HepG2 (cell line): Measurements from ENCODE around the gene ZDHHC3. TPM values are rescaled to one million over a fixed set of nuclear protein-coding genes. Genes with fewer than 3 reads are reported as not detected.

Experiments used
- ATAC-seq: fragments of 200-7000 bp; cut with Tn5 transposase; 3 replicates; pipeline ENCODE4 v1.9.1; 2020; ENCODE audit warnings: mild to moderate bottlenecking, moderate library complexity
- BruUV-seq: library from RNA; stranded (reverse); fragments of 400-500 nt; replicated peaks from 2 replicates; lab custom pipeline; 2021; lab: Mats Ljungman, UMichigan
- CTCF ChIA-PET: fragments of 300-600 bp; formaldehyde crosslinking; extraction: SDS; loops from one replicate; lab custom pipeline; 2021; ENCODE audit warnings: low total read pairs, inconsistent platforms, low intra/inter-chr PET ratio; lab: Yijun Ruan, JAX
- POLR2A ChIA-PET: fragments of 350-600 bp; sonication (Branson Sonifier 250); formaldehyde crosslinking; loops from one replicate; lab custom pipeline; 2020; ENCODE audit warnings: antibody characterized with exemption, inconsistent platforms; lab: Yijun Ruan, JAX
- DNase-seq: peaks from one replicate; pipeline ENCODE4 v3.0.0-alpha.2; 2015; ENCODE audit warnings: low spot score
- FAIRE-seq: peaks from 3 replicates; lab custom pipeline; 2011; peaks lifted over from hg19 to GRCh38; lab: Jason Lieb, UNC
- H2AFZ ChIP-seq: one replicate; pipeline ENCODE4 v1.6.1; 2011; ENCODE audit warnings: low read length, inconsistent platforms
- H3K27ac ChIP-seq: fragments of 300-600 bp; 3 replicates; pipeline ENCODE4 v1.8.0; 2011; ENCODE audit warnings: mixed run types, mild to moderate bottlenecking, mixed read lengths, low read length, inconsistent platforms; ENCODE audit not compliant: insufficient read depth; ENCODE audit errors: extremely low read length
- H3K27me3 ChIP-seq, 2 experiments: fragments of 200-600 bp in 1 of 2; 2 replicates in 1 of 2; 3 replicates in 1 of 2; pipeline versions ENCODE4 v1.6.0 to v1.8.0; 2011; ENCODE audit warnings: low read length in 2 of 2, mild to moderate bottlenecking in 2 of 2, moderate library complexity in 2 of 2, inconsistent platforms in 1 of 2; ENCODE audit not compliant: insufficient read depth in 2 of 2, control insufficient read depth in 1 of 2
- H3K36me3 ChIP-seq, 2 experiments: fragments of 200-600 bp in 1 of 2; replicated peaks in 1 of 2; 2 replicates in 1 of 2; 3 replicates in 1 of 2; pipeline versions ENCODE4 v1.5.1 to v1.8.0; 2011; ENCODE audit warnings: low read length in 2 of 2, inconsistent platforms in 1 of 2; ENCODE audit not compliant: insufficient read depth in 2 of 2, control insufficient read depth in 1 of 2
- H3K4me1 ChIP-seq: 2 replicates; pipeline ENCODE4 v1.5.1; 2012; ENCODE audit warnings: low read length, inconsistent platforms; ENCODE audit not compliant: insufficient read depth
- H3K4me2 ChIP-seq: 2 replicates; pipeline ENCODE4 v1.6.0; 2011; ENCODE audit warnings: low read depth, low read length, inconsistent platforms
- H3K4me3 ChIP-seq, 3 experiments: fragments of 200-600 bp in 1 of 3; sonication (generic), shearing (Covaris generic) in 1 of 3; replicated peaks in 1 of 3; 2 replicates each; pipeline ENCODE4 v1.5.1; 2011 to 2016; ENCODE audit warnings: low read length in 3 of 3, inconsistent platforms in 2 of 3, low read depth in 2 of 3, mild to moderate bottlenecking in 2 of 3, control low read depth in 1 of 3, mixed read lengths in 1 of 3; ENCODE audit not compliant: insufficient read depth in 1 of 3
- H3K79me2 ChIP-seq: one replicate; pipeline ENCODE4 v1.6.1; 2011; ENCODE audit warnings: low read length, inconsistent platforms; ENCODE audit not compliant: insufficient read depth
- H3K9ac ChIP-seq: 2 replicates; pipeline ENCODE4 v1.6.0; 2011; ENCODE audit warnings: mild to moderate bottlenecking, low read depth, low read length, inconsistent platforms; ENCODE audit not compliant: insufficient read depth
- H3K9me3 ChIP-seq: 2 replicates; pipeline ENCODE4 v1.5.1; 2012; ENCODE audit warnings: mild to moderate bottlenecking, low read length
- H4K20me1 ChIP-seq: 2 replicates; pipeline ENCODE4 v1.6.0; 2011; ENCODE audit warnings: inconsistent platforms, mild to moderate bottlenecking, low read length, moderate library complexity; ENCODE audit not compliant: insufficient read depth
- CC2D1A ChIP-seq: sonication (generic); formaldehyde crosslinking; IDR thresholded peaks from 2 replicates; pipeline ENCODE4 v1.8.1; 2023; ENCODE audit warnings: mild to moderate bottlenecking, missing genetic modification reagents
- ELF3 ChIP-seq: IDR thresholded peaks from 2 replicates; pipeline ENCODE4 v1.6.1; 2016; ENCODE audit warnings: missing genetic modification reagents, missing compliant biosample characterization
- ETV5 ChIP-seq: IDR thresholded peaks from 2 replicates; pipeline ENCODE4 v1.6.1; 2018; ENCODE audit warnings: missing biosample characterization, missing genetic modification reagents, inconsistent platforms, borderline replicate concordance
- EZH2 ChIP-seq: conservative IDR thresholded peaks from 2 replicates; pipeline ENCODE4 v1.6.1; 2012; ENCODE audit warnings: mild to moderate bottlenecking, low read depth, low read length, moderate library complexity
- FOXA3 ChIP-seq: IDR thresholded peaks from 2 replicates; pipeline ENCODE4 v1.6.1; 2016; ENCODE audit warnings: missing genetic modification reagents, missing compliant biosample characterization
- GABPA ChIP-seq, 2 experiments: IDR thresholded peaks; 2 replicates each; pipeline ENCODE4 v1.6.1; 2011 to 2016; ENCODE audit warnings: low read depth in 2 of 2, low read length in 1 of 2, missing biosample characterization in 1 of 2, missing genetic modification characterization in 1 of 2
- HCFC1 ChIP-seq: fragments of 150-350 bp; IDR thresholded peaks from 2 replicates; pipeline ENCODE4 v1.6.1; 2014; ENCODE audit warnings: low read depth, low read length
- MIXL1 ChIP-seq: IDR thresholded peaks from 2 replicates; pipeline ENCODE4 v1.6.1; 2016
- SAP130 ChIP-seq: IDR thresholded peaks from 2 replicates; pipeline ENCODE4 v1.6.1; 2016; ENCODE audit warnings: low read depth
- SPEN ChIP-seq: sonication (generic); formaldehyde crosslinking; IDR thresholded peaks from 2 replicates; pipeline ENCODE4 v1.5.1; 2020; ENCODE audit warnings: low read depth, mild to moderate bottlenecking, missing genetic modification reagents
- TEAD3 ChIP-seq: optimal IDR thresholded peaks from 2 replicates; pipeline ENCODE3; 2016; ENCODE audit warnings: borderline replicate concordance
- ZNF136 ChIP-seq: sonication (generic); formaldehyde crosslinking; IDR thresholded peaks from 2 replicates; pipeline ENCODE4 v1.8.1; 2022; ENCODE audit warnings: low read depth, mild to moderate bottlenecking, moderate library complexity, missing genetic modification reagents
- ZNF143 ChIP-seq: sonication (generic); formaldehyde crosslinking; IDR thresholded peaks from 2 replicates; pipeline ENCODE4 v1.4.0; 2020; ENCODE audit warnings: missing genetic modification reagents
- WGBS: methylation state at CpG from one replicate; pipeline ENCODE4 v1.1.6; 2017; ENCODE audit warnings: low lambda C conversion rate; 5-methylcytosine and 5-hydroxymethylcytosine counted together
- in situ Hi-C: cut with HindIII; loops from 2 replicates; pipeline ENCODE4 v1.10.0; 2017; ENCODE audit warnings: low pct_unique_long_range_greater_than_20kb; ENCODE audit not compliant: extremely low pct_ligation_motif_present
- intact Hi-C: fragments of 100-400 bp; cut with micrococcal nuclease; formaldehyde crosslinking; loops from one replicate; pipeline ENCODE4 v1.10.0; 2022; ENCODE audit not compliant: unreplicated experiment
- polyA plus RNA-seq, 8 experiments: library from polyadenylated mRNA; depleted of rRNA in 3 of 8; stranded (reverse) in 7 of 8; unstranded in 1 of 8; fragments of >200 nt; fragmentation: Illumina TruSeq in 4 of 8; extraction: Trizol in 4 of 8; gene quantifications; 2 replicates each; pipeline versions ENCODE4 v1.2.1 to v1.2.3, GENCODE V29; 2011 to 2016; ENCODE audit warnings: low read depth in 4 of 8, missing spikeins in 1 of 8, mixed read lengths in 1 of 8; ENCODE audit not compliant: insufficient read depth in 1 of 8
- total RNA-seq, 5 experiments: library from RNA; depleted of rRNA; stranded (reverse); fragments of >200 nt; fragmentation: Illumina TruSeq; extraction: Trizol; gene quantifications; 2 replicates each; pipeline ENCODE4 v1.2.3, GENCODE V29; 2016; ENCODE audit warnings: low read depth in 1 of 5
- TF ChIP-seq, protein P1 (sequence below): IDR thresholded peaks from 2 replicates; pipeline ENCODE4 v1.4.0; 2020; ENCODE audit warnings: mild to moderate bottlenecking, missing genetic modification reagents
- TF ChIP-seq, protein P2 (sequence below): sonication (generic); formaldehyde crosslinking; IDR thresholded peaks from 2 replicates; pipeline ENCODE4 v1.4.0; 2020; ENCODE audit warnings: low read depth, mild to moderate bottlenecking, missing genetic modification reagents
- TF ChIP-seq, protein P3 (sequence below): IDR thresholded peaks from 2 replicates; pipeline ENCODE4 v1.6.1; 2016; ENCODE audit warnings: low read depth
- TF ChIP-seq, protein P4 (sequence below): sonication (generic); formaldehyde crosslinking; IDR thresholded peaks from 2 replicates; pipeline ENCODE4 v1.5.0; 2020; ENCODE audit warnings: mild to moderate bottlenecking, missing genetic modification reagents, borderline replicate concordance

The ZDHHC3 gene
- total and polyA plus RNA-seq, 2 of the 13 experiments (the other 11 are each of a cell fraction or from before 2014, with no cell fraction given) = 44.1 to 65.7 TPM

DNA sequence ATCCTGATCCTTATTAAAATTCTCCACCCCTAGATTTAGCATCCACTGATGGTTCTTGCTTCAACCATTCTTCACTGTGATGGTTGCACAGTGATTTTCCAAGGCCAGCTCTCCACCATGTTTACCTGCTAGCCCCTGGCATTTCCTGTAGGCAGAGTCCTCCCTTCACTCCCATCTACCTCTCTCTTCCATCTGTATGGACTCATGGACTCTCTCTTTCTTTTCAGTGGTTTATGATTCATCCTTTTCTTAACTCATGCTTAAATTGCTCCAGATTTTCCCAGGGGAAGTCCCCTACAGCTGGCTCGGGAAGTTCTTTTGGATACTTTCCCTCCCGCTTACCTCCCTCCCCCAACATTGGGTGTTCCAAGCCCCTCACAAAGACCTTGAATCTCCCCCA is 82.9 kb downstream of the ZDHHC3 start:
- no peaks in the 10 kb centered on the region for H3K79me2 ChIP-seq
- intact Hi-C loops (no loop called here), in situ Hi-C loops (no loop called here)
- H3K27ac ChIP-seq = no peak overlapping the region
- DNase-seq (no peak), FAIRE-seq (no peak), ATAC-seq (peak; percentile 72)
- H3K27me3 ChIP-seq = no peaks in the 10 kb centered on the region
- H4K20me1 ChIP-seq = no peaks in the 10 kb centered on the region
- H3K36me3 ChIP-seq = no peaks in the 10 kb centered on the region
- no TSS peak for BruUV-seq
- ChIA-PET CTCF (no interaction called here), POLR2A (no interaction called here)
- H3K4me1 ChIP-seq = peaks cover 22% of the 10 kb centered on the region
- no peaks in the 10 kb centered on the region for H3K9me3 ChIP-seq
- 4% methylated on average over 2 of the region's 2 CpGs for WGBS
- H3K9ac ChIP-seq = no peak overlapping the region
- H2AFZ ChIP-seq = no peak overlapping the region
- H3K4me3 ChIP-seq = no peak overlapping the region
- peak overlapping the region; percentile 45 for H3K4me2 ChIP-seq
- no peak for TF ChIP-seq EZH2
- TF ChIP-seq, protein P1, sequence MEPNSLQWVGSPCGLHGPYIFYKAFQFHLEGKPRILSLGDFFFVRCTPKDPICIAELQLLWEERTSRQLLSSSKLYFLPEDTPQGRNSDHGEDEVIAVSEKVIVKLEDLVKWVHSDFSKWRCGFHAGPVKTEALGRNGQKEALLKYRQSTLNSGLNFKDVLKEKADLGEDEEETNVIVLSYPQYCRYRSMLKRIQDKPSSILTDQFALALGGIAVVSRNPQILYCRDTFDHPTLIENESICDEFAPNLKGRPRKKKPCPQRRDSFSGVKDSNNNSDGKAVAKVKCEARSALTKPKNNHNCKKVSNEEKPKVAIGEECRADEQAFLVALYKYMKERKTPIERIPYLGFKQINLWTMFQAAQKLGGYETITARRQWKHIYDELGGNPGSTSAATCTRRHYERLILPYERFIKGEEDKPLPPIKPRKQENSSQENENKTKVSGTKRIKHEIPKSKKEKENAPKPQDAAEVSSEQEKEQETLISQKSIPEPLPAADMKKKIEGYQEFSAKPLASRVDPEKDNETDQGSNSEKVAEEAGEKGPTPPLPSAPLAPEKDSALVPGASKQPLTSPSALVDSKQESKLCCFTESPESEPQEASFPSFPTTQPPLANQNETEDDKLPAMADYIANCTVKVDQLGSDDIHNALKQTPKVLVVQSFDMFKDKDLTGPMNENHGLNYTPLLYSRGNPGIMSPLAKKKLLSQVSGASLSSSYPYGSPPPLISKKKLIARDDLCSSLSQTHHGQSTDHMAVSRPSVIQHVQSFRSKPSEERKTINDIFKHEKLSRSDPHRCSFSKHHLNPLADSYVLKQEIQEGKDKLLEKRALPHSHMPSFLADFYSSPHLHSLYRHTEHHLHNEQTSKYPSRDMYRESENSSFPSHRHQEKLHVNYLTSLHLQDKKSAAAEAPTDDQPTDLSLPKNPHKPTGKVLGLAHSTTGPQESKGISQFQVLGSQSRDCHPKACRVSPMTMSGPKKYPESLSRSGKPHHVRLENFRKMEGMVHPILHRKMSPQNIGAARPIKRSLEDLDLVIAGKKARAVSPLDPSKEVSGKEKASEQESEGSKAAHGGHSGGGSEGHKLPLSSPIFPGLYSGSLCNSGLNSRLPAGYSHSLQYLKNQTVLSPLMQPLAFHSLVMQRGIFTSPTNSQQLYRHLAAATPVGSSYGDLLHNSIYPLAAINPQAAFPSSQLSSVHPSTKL (CRISPR knock-in tag) = peak; percentile 44; the same call in 1 of the 2 replicates
- 0 out of 2 replicates have a peak, but pooled peaks have one; percentile 17 for TF ChIP-seq SAP130
- TF ChIP-seq, protein P2, sequence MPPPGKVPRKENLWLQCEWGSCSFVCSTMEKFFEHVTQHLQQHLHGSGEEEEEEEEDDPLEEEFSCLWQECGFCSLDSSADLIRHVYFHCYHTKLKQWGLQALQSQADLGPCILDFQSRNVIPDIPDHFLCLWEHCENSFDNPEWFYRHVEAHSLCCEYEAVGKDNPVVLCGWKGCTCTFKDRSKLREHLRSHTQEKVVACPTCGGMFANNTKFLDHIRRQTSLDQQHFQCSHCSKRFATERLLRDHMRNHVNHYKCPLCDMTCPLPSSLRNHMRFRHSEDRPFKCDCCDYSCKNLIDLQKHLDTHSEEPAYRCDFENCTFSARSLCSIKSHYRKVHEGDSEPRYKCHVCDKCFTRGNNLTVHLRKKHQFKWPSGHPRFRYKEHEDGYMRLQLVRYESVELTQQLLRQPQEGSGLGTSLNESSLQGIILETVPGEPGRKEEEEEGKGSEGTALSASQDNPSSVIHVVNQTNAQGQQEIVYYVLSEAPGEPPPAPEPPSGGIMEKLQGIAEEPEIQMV (CRISPR knock-in tag) = no peak
- TF ChIP-seq ETV5 (CRISPR knock-in tag) = peak; percentile 69; the same call in 1 of the 2 replicates
- peak; percentile 70 for TF ChIP-seq TEAD3
- TF ChIP-seq GABPA (IDR thresholded peaks at IDR 0.05; ENCODE audit: low read depth, low read length) = no peak
- TF ChIP-seq GABPA (CRISPR knock-in tag; IDR thresholded peaks at IDR 0.05; ENCODE audit: low read depth) = peak; percentile 41; the same call in 1 of the 2 replicates
- TF ChIP-seq ZNF136 (CRISPR knock-in tag) = no peak
- TF ChIP-seq SPEN = no peak
- TF ChIP-seq, protein P3, sequence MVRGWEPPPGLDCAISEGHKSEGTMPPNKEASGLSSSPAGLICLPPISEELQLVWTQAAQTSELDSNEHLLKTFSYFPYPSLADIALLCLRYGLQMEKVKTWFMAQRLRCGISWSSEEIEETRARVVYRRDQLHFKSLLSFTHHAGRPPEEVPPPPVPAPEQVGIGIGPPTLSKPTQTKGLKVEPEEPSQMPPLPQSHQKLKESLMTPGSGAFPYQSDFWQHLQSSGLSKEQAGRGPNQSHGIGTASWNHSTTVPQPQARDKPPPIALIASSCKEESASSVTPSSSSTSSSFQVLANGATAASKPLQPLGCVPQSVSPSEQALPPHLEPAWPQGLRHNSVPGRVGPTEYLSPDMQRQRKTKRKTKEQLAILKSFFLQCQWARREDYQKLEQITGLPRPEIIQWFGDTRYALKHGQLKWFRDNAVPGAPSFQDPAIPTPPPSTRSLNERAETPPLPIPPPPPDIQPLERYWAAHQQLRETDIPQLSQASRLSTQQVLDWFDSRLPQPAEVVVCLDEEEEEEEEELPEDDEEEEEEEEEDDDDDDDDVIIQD (CRISPR knock-in tag) = 0 out of 2 replicates have a peak, but pooled peaks have one; percentile 27
- TF ChIP-seq ELF3 (CRISPR knock-in tag) = 0 out of 2 replicates have a peak, but pooled peaks have one; percentile 24
- TF ChIP-seq HCFC1 = no peak
- no peak for TF ChIP-seq ZNF143 (CRISPR knock-in tag)
- TF ChIP-seq FOXA3 (CRISPR knock-in tag) = peak; percentile 61
- no peak for TF ChIP-seq CC2D1A (CRISPR knock-in tag)
- TF ChIP-seq MIXL1 (CRISPR knock-in tag) = no peak
- TF ChIP-seq, protein P4, sequence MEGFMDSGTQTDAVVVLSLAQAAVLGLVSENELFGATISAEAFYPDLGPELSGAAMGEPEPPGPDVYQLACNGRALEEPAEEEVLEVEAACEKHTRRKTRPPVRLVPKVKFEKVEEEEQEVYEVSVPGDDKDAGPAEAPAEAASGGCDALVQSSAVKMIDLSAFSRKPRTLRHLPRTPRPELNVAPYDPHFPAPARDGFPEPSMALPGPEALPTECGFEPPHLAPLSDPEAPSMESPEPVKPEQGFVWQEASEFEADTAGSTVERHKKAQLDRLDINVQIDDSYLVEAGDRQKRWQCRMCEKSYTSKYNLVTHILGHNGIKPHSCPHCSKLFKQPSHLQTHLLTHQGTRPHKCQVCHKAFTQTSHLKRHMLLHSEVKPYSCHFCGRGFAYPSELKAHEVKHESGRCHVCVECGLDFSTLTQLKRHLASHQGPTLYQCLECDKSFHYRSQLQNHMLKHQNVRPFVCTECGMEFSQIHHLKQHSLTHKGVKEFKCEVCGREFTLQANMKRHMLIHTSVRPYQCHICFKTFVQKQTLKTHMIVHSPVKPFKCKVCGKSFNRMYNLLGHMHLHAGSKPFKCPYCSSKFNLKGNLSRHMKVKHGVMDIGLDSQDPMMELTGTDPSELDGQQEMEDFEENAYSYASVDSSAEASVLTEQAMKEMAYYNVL (CRISPR knock-in tag) = peak; percentile 85; the same call in 1 of the 2 replicates
